LNCaP clone FGC (cell line): ENCODE results near the gene PCYT2.
A peak's percentile ranks its signal among the peaks of the same experiment; 100 is the strongest.

Experiments used
- DNase-seq: peaks from one replicate; pipeline ENCODE4 v3.0.0-alpha.2; 2011; ENCODE audit warnings: low read depth
- H3K4me3 ChIP-seq: 2 replicates; pipeline ENCODE4 v1.5.1; 2011; ENCODE audit warnings: mild to moderate bottlenecking, low read depth, low read length, control low read depth
- CTCF ChIP-seq: IDR thresholded peaks from 2 replicates; pipeline ENCODE4 v1.5.1; 2012; ENCODE audit warnings: mild to moderate bottlenecking; ENCODE audit not compliant: control insufficient read depth, insufficient read depth; ENCODE audit errors: extremely low read depth

Gene PCYT2

GRCh38 chr17:81885454-81885853 lies 25.7 kb downstream of the PCYT2 start:
- H3K4me3 ChIP-seq, result no peak overlapping the region
- TF ChIP-seq CTCF, result no peak
- no peak for DNase-seq

GRCh38 chr17:81884968-81885367 lies 26.2 kb downstream of the PCYT2 start:
- no peak for TF ChIP-seq CTCF
- no peak overlapping the region for H3K4me3 ChIP-seq
- DNase-seq, result no peak

- DNase-seq, result no peak
- H3K4me3 ChIP-seq, result no peak overlapping the region
- TF ChIP-seq CTCF, result no peak
These were observed 26.7 kb downstream of the PCYT2 start for GRCh38 chr17:81884520-81884919.

DNA sequence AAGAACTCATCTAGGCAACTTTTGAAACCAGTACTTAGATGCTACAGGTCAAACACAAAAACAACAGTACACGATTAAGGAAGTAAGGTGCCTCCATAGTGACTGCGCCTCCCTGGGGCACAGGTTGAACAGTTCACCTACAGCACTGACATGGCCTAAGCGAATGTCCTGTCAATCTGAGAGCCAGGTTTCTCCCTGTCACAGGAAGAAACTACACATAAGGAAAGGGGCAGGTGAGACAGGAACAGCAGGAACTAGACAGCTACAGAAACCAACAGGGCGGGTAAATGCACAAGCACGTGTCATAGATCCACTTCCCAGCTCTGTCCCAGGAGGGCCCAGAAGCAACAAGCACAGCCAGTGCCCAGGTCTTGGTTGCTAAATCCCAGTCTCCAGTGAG lies 32.1 kb downstream of the PCYT2 start:
- no peak overlapping the region for H3K4me3 ChIP-seq
- no peak for TF ChIP-seq CTCF
- DNase-seq, result no peak

DNA sequence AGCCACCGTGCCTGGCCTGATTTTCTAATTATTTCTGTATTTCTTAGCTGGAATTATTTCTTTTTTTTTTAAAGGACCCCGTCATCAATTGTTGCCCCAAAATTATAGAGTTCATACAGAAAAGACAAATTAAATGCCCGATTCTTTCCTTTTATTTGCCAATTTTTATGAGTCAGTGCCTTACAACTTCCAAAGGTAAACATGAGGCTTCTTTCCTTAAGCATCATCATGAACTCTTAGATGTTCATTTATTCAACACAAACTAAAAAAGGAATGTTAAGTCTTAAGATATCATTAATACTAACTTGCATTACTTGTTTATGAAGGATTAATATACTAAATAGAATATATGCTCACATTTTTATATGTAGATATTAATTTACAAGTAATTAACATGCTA lies 32.9 kb downstream of the PCYT2 start:
- no peak for TF ChIP-seq CTCF
- no peak overlapping the region for H3K4me3 ChIP-seq
- DNase-seq, result no peak

DNA sequence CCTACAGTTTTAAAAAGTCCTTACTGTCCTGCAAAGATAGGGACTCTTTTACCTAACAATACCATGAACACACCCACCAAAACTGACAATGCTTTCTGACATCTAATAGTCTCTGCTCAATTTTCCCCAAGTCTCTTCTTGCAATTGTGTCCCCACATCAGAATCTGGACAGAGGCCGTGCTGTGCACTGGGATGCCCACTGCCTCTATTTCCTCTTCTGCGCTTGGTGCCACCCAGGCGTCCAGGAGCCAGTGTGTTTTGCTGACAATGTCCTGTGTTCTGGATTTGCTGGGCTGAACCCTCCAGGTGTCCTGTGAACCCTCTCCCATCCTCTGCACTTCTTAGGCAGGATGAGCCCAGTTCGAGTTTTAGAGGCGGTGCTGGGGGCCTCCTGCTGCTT lies 33.6 kb downstream of the PCYT2 start:
- no peak for DNase-seq
- TF ChIP-seq CTCF, result no peak
- H3K4me3 ChIP-seq, result no peak overlapping the region

DNA sequence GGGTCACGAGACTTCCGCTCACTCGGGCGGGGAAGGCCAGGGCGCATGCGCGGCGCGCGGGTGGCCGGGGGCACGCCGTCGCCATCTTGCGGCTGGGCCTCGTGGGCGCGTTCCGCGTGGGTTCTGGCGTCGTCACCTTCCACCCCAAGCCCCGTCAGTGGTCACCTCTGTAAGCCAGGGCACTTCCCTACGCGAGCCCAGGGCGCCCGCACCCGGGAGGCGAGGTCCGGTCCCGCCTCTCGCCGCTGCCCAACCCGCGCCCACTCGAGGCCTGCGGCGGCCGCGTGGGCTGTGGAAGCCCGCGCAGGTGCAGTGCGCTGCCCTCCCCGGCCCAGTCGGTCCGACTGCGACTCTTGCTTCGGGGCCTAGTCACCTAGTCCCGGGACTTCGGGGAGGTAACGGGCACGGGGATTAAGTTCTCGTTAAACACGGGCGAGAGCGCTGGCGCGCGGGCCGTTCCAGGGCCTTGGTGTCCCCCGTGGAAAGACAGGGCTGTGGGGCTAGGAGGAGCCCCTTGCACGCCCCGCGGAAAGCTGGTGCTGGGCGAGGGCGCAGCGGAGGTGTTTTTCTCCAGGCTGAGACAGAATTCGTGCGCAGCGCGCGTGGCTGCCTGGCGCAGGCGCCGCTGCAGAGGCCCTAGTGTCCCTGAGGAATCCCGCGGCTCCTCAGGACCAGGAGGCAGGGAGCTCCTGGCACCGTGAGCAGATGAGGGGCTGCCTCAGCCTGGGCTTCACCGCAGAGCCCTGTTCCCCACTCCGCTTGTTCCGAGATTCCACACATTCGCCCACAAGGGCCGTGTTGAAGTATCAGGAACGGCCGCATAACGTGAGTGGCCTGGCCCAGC lies 39.6 kb downstream of the PCYT2 start:
- no peak for DNase-seq
- peak overlapping the region; percentile 65 for H3K4me3 ChIP-seq
- TF ChIP-seq CTCF, result peak; percentile 45
